Adipocyte (in vitro differentiated cells): ENCODE data around the gene S1PR2.
A peak's percentile ranks its signal among the peaks of the same experiment; 100 is the strongest.

ENCODE experiments used
- DNase-seq: peaks from one replicate; pipeline ENCODE4 v3.0.0-alpha.2; 2015; ENCODE audit warnings: low read depth
- H3K27me3 ChIP-seq: replicated peaks from 2 replicates; pipeline ENCODE4 v1.7.0; 2013; ENCODE audit warnings: mild to moderate bottlenecking, low read length, moderate library complexity; ENCODE audit not compliant: control insufficient read depth, insufficient read depth
- H3K36me3 ChIP-seq: 2 replicates; pipeline ENCODE4 v1.7.0; 2013; ENCODE audit warnings: low read length, mild to moderate bottlenecking, moderate library complexity; ENCODE audit not compliant: control insufficient read depth, insufficient read depth, severe bottlenecking
- H3K4me1 ChIP-seq: 2 replicates; pipeline ENCODE4 v1.7.0; 2013; ENCODE audit warnings: mild to moderate bottlenecking, low read length, moderate library complexity; ENCODE audit not compliant: control insufficient read depth, insufficient read depth
- H3K4me3 ChIP-seq: 2 replicates; pipeline ENCODE4 v1.7.0; 2013; ENCODE audit warnings: mild to moderate bottlenecking, low read length, moderate library complexity
- H3K9ac ChIP-seq: 2 replicates; pipeline ENCODE4 v1.7.0; 2013; ENCODE audit warnings: mild to moderate bottlenecking, low read length, moderate library complexity
- H3K9me3 ChIP-seq: 2 replicates; pipeline ENCODE4 v1.7.0; 2013; ENCODE audit warnings: mild to moderate bottlenecking, low read length, moderate library complexity; ENCODE audit not compliant: control insufficient read depth

The S1PR2 gene

GRCh38 chr19:10220695-10221094 is 10.4 kb downstream of the S1PR2 start:
- DNase-seq: no peak
- no peaks in the 10 kb centered on the region for H3K27me3 ChIP-seq

GRCh38 chr19:10219678-10220077 is 11.5 kb downstream of the S1PR2 start:
- DNase-seq: peak; percentile 19
- H3K27me3 ChIP-seq: no peaks in the 10 kb centered on the region
- no peak overlapping the region for H3K9ac ChIP-seq

More at GRCh38 chr19:10220695-10221094, 10.4 kb downstream of the S1PR2 start:
- Histone ChIP-seq H3K4me1 (peaks cover 6% of the 10 kb centered on the region), H3K9ac (no peak overlapping the region), H3K9me3 (no peaks in the 10 kb centered on the region), H3K4me3 (no peak overlapping the region), H3K36me3 (peaks cover 12% of the 10 kb centered on the region)

GRCh38 chr19:10217085-10217484 is 14.0 kb downstream of the S1PR2 start:
- H3K9ac ChIP-seq: no peak overlapping the region
- H3K9me3 ChIP-seq: no peaks in the 10 kb centered on the region
- H3K4me1 ChIP-seq: peaks cover 2% of the 10 kb centered on the region
- no peak overlapping the region for H3K4me3 ChIP-seq
- no peaks in the 10 kb centered on the region for H3K36me3 ChIP-seq
- DNase-seq: no peak
- H3K27me3 ChIP-seq: no peaks in the 10 kb centered on the region

More at GRCh38 chr19:10219678-10220077, 11.5 kb downstream of the S1PR2 start:
- H3K36me3 ChIP-seq: peaks cover 12% of the 10 kb centered on the region
- peaks cover 2% of the 10 kb centered on the region for H3K4me1 ChIP-seq
- no peaks in the 10 kb centered on the region for H3K9me3 ChIP-seq
- no peak overlapping the region for H3K4me3 ChIP-seq

GRCh38 chr19:10214784-10215183 is 16.3 kb downstream of the S1PR2 start:
- Histone ChIP-seq H3K9me3 (no peaks in the 10 kb centered on the region), H3K36me3 (no peaks in the 10 kb centered on the region), H3K4me1 (no peaks in the 10 kb centered on the region), H3K9ac (no peak overlapping the region), H3K4me3 (no peak overlapping the region), H3K27me3 (no peaks in the 10 kb centered on the region)
- DNase-seq: no peak

- Histone ChIP-seq H3K27me3 (no peaks in the 10 kb centered on the region), H3K9ac (no peak overlapping the region), H3K36me3 (no peaks in the 10 kb centered on the region), H3K9me3 (no peaks in the 10 kb centered on the region), H3K4me3 (no peak overlapping the region), H3K4me1 (no peaks in the 10 kb centered on the region)
- DNase-seq: no peak
Measured at GRCh38 chr19:10211691-10212090, 19.4 kb downstream of the S1PR2 start.

- no peak for DNase-seq
- H3K4me3 ChIP-seq: no peak overlapping the region
- H3K27me3 ChIP-seq: no peaks in the 10 kb centered on the region
- H3K36me3 ChIP-seq: no peaks in the 10 kb centered on the region
- no peak overlapping the region for H3K9ac ChIP-seq
- peaks cover 6% of the 10 kb centered on the region for H3K4me1 ChIP-seq
- no peaks in the 10 kb centered on the region for H3K9me3 ChIP-seq
Measured at GRCh38 chr19:10211061-10211460, 20.1 kb downstream of the S1PR2 start.

GRCh38 chr19:10209315-10209714 is 21.8 kb downstream of the S1PR2 start:
- H3K27me3 ChIP-seq: no peaks in the 10 kb centered on the region
- no peak overlapping the region for H3K4me3 ChIP-seq
- DNase-seq: no peak

GRCh38 chr19:10207026-10207425 is 24.1 kb downstream of the S1PR2 start:
- Histone ChIP-seq H3K36me3 (no peaks in the 10 kb centered on the region), H3K4me1 (peaks cover 11% of the 10 kb centered on the region), H3K9me3 (no peaks in the 10 kb centered on the region), H3K4me3 (no peak overlapping the region), H3K27me3 (no peaks in the 10 kb centered on the region), H3K9ac (no peak overlapping the region)
- DNase-seq: no peak

More at GRCh38 chr19:10209315-10209714, 21.8 kb downstream of the S1PR2 start:
- Histone ChIP-seq H3K9ac (no peak overlapping the region), H3K36me3 (no peaks in the 10 kb centered on the region), H3K4me1 (peaks cover 11% of the 10 kb centered on the region), H3K9me3 (no peaks in the 10 kb centered on the region)

- peak; percentile 45 for DNase-seq
- Histone ChIP-seq H3K4me3 (no peak overlapping the region), H3K36me3 (no peaks in the 10 kb centered on the region), H3K9ac (no peak overlapping the region), H3K27me3 (no peaks in the 10 kb centered on the region), H3K4me1 (peaks cover 11% of the 10 kb centered on the region), H3K9me3 (no peaks in the 10 kb centered on the region)
Measured at GRCh38 chr19:10206226-10206885, 24.8 kb downstream of the S1PR2 start.

GRCh38 chr19:10205636-10206035 is 25.5 kb downstream of the S1PR2 start:
- no peak for DNase-seq
- peaks cover 11% of the 10 kb centered on the region for H3K4me1 ChIP-seq
- H3K4me3 ChIP-seq: no peak overlapping the region
- H3K9ac ChIP-seq: no peak overlapping the region
- no peaks in the 10 kb centered on the region for H3K27me3 ChIP-seq
- no peaks in the 10 kb centered on the region for H3K9me3 ChIP-seq
- no peaks in the 10 kb centered on the region for H3K36me3 ChIP-seq

GRCh38 chr19:10203686-10204085 is 27.4 kb downstream of the S1PR2 start:
- H3K36me3 ChIP-seq: no peaks in the 10 kb centered on the region
- H3K4me1 ChIP-seq: peaks cover 14% of the 10 kb centered on the region
- H3K9ac ChIP-seq: no peak overlapping the region
- H3K27me3 ChIP-seq: no peaks in the 10 kb centered on the region
- H3K4me3 ChIP-seq: no peak overlapping the region
- H3K9me3 ChIP-seq: no peaks in the 10 kb centered on the region
- DNase-seq: no peak

GRCh38 chr19:10201176-10201575 is 30.0 kb downstream of the S1PR2 start:
- peaks cover 10% of the 10 kb centered on the region for H3K4me1 ChIP-seq
- no peaks in the 10 kb centered on the region for H3K27me3 ChIP-seq
- DNase-seq: no peak
- H3K9me3 ChIP-seq: no peaks in the 10 kb centered on the region
- no peak overlapping the region for H3K4me3 ChIP-seq
- no peak overlapping the region for H3K9ac ChIP-seq
- H3K36me3 ChIP-seq: no peaks in the 10 kb centered on the region
